T-helper 17 cell (primary cell): Measurements from ENCODE around the gene GRPEL1. TPM values are rescaled to one million over a fixed set of nuclear protein-coding genes. Genes with fewer than 3 reads are reported as not detected.
"Not testable (repeated sequence)": the region's sequence is repeated elsewhere in the genome, so short reads cannot be mapped to it uniquely, and the experiment has no call there.

Experiments
- ATAC-seq: fragments of 150-1000 bp; cut with Tn5 transposase; 2 replicates; pipeline ENCODE4 v1.10.0; 2021; ENCODE audit warnings: mild to moderate bottlenecking, moderate library complexity
- DNase-seq, 3 donors: peaks; one replicate each; pipeline versions ENCODE4 v3.0.0 to v3.0.0-alpha.2; 2020 to 2021
- H3K9me3 ChIP-seq: one replicate; pipeline ENCODE4 v1.7.0; 2013; ENCODE audit warnings: low read length, mild to moderate bottlenecking; ENCODE audit not compliant: control insufficient read depth, poor library complexity, severe bottlenecking
- H3K27ac Mint-ChIP-seq: one replicate; pipeline ENCODE4 v1.8.0; 2022; ENCODE audit warnings: mild to moderate bottlenecking, moderate library complexity, mixed read lengths
- H3K27me3 Mint-ChIP-seq: one replicate; pipeline ENCODE4 v1.8.0; 2022; ENCODE audit warnings: mixed read lengths
- H3K36me3 Mint-ChIP-seq: one replicate; pipeline ENCODE4 v1.8.0; 2022; ENCODE audit warnings: low read depth, mixed read lengths
- H3K4me1 Mint-ChIP-seq: one replicate; pipeline ENCODE4 v1.8.0; 2022; ENCODE audit warnings: mild to moderate bottlenecking, mixed read lengths
- H3K4me3 Mint-ChIP-seq: one replicate; pipeline ENCODE4 v1.8.0; 2022; ENCODE audit warnings: mild to moderate bottlenecking, moderate library complexity, mixed read lengths
- total RNA-seq, 4 donors: library from RNA in 2 of 4; stranded (reverse) in 2 of 4; gene quantifications; one replicate each; pipeline ENCODE4 v1.2.3 and lab custom pipeline; 2022 to 2026

The GRPEL1 gene
- total RNA-seq, 2 donors from 2014 or later = 45.8 to 47.1 TPM

GRCh38 chr4:7083597-7084563, 16.0 kb upstream of the GRPEL1 start:
- no peak overlapping the region for H3K27ac Mint-ChIP-seq
- H3K27me3 Mint-ChIP-seq = peaks cover 44% of the 10 kb centered on the region
- H3K36me3 Mint-ChIP-seq = peaks cover 4% of the 10 kb centered on the region
- no peak overlapping the region for H3K4me3 Mint-ChIP-seq
- H3K9me3 ChIP-seq = no peaks in the 10 kb centered on the region
- DNase-seq (no peak), ATAC-seq (no peak)
- H3K4me1 Mint-ChIP-seq = peaks cover 2% of the 10 kb centered on the region

DNA sequence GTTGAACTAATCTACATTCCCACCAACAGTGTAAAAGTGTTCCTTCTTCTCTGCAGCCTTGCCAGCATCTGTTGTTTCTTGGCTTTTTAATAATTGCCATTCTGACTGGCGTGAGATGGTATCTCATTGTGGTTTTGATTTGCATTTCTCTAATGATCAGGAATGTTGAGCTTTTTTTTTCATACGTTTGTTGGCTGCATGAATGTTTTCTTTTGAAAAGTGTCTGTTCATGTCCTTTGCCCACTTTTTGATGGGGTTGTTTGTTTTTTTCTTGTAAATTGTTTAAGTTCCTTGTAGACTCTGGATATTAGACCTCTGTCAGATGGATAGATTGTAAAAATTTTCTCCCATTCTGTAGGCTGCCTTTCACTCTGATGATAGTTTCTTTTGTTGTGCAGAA, 12.0 kb upstream of the GRPEL1 start:
- ATAC-seq, H3K27ac Mint-ChIP-seq, H3K4me3 Mint-ChIP-seq, H3K36me3 Mint-ChIP-seq, H3K4me1 Mint-ChIP-seq, DNase-seq, H3K9me3 ChIP-seq: not testable (repeated sequence)
- peaks cover 20% of the 10 kb centered on the region for H3K27me3 Mint-ChIP-seq

DNA sequence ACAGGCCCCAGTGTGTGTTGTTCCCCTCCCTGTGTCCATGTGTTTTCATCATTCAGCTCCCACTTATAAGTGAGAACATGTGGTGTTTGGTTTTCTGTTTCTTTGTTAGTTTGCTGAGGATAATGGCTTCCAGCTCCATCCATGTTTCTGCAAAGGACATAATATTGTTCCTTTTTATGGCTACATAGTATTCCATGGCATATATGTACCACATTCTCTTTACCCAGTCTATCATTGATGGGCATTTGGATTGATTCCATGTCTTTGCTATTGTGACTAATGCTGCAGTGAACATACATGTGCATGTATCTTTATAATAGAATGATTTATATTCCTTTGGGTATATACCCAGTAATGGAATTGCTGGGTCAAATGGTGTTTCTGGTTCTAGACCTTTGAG, 11.6 kb upstream of the GRPEL1 start:
- H3K9me3 ChIP-seq, H3K4me1 Mint-ChIP-seq, H3K27ac Mint-ChIP-seq, ATAC-seq, DNase-seq, H3K4me3 Mint-ChIP-seq, H3K36me3 Mint-ChIP-seq: not testable (repeated sequence)
- H3K27me3 Mint-ChIP-seq = peaks cover 16% of the 10 kb centered on the region

DNA sequence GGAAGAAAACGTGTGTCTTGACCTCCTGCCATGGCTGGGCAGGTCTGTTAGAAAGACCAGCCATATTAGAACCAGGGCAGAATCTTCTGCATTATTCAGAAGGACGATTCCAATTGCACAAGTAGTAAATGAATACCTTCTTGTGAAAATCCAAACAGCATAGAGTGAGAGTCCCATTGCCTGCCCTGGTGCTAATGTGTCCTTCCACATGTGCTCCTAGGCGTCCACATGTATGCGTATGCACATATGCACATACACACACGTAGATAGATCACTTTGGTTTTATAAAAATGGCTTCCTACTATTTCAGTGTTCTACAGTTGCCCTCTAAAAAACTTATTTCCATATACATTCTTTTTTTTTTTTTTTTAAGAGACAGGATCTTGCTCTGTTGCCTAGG, 10.2 kb upstream of the GRPEL1 start:
- no peaks in the 10 kb centered on the region for H3K9me3 ChIP-seq
- no peak for ATAC-seq
- Mint-ChIP-seq H3K27ac (no peak overlapping the region), H3K4me1 (peaks cover 2% of the 10 kb centered on the region), H3K27me3 (peaks cover 5% of the 10 kb centered on the region), H3K36me3 (peaks cover 3% of the 10 kb centered on the region), H3K4me3 (no peak overlapping the region)
- DNase-seq = no peak

- no peaks in the 10 kb centered on the region for H3K27me3 Mint-ChIP-seq
- no peak overlapping the region for H3K27ac Mint-ChIP-seq
- no peaks in the 10 kb centered on the region for H3K36me3 Mint-ChIP-seq
- no peak overlapping the region for H3K4me3 Mint-ChIP-seq
- DNase-seq = no peak
- peaks cover 2% of the 10 kb centered on the region for H3K4me1 Mint-ChIP-seq
- ATAC-seq = no peak
- H3K9me3 ChIP-seq = no peaks in the 10 kb centered on the region
Measured at GRCh38 chr4:7077371-7077770, 9.5 kb upstream of the GRPEL1 start.

GRCh38 chr4:7076696-7077082, 8.8 kb upstream of the GRPEL1 start:
- no peaks in the 10 kb centered on the region for H3K9me3 ChIP-seq
- no peaks in the 10 kb centered on the region for H3K4me1 Mint-ChIP-seq
- no peak for ATAC-seq
- no peaks in the 10 kb centered on the region for H3K27me3 Mint-ChIP-seq
- no peak overlapping the region for H3K4me3 Mint-ChIP-seq
- no peak for DNase-seq
- no peaks in the 10 kb centered on the region for H3K36me3 Mint-ChIP-seq
- H3K27ac Mint-ChIP-seq = no peak overlapping the region

- no peaks in the 10 kb centered on the region for H3K36me3 Mint-ChIP-seq
- DNase-seq = no peak
- H3K27ac Mint-ChIP-seq = no peak overlapping the region
- no peak for ATAC-seq
- no peak overlapping the region for H3K4me3 Mint-ChIP-seq
- H3K27me3 Mint-ChIP-seq = peaks cover under 1% of the 10 kb centered on the region
- no peaks in the 10 kb centered on the region for H3K9me3 ChIP-seq
- H3K4me1 Mint-ChIP-seq = peaks cover under 1% of the 10 kb centered on the region
Measured at GRCh38 chr4:7075962-7076695, 8.3 kb upstream of the GRPEL1 start.

GRCh38 chr4:7074426-7074825, 6.6 kb upstream of the GRPEL1 start:
- ATAC-seq = no peak
- H3K27me3 Mint-ChIP-seq = peaks cover 5% of the 10 kb centered on the region
- H3K27ac Mint-ChIP-seq = no peak overlapping the region

GRCh38 chr4:7073526-7074390, 5.9 kb upstream of the GRPEL1 start:
- Mint-ChIP-seq H3K27me3 (peaks cover 5% of the 10 kb centered on the region), H3K36me3 (no peaks in the 10 kb centered on the region), H3K4me1 (peaks cover 8% of the 10 kb centered on the region), H3K4me3 (no peak overlapping the region), H3K27ac (no peak overlapping the region)
- H3K9me3 ChIP-seq = no peaks in the 10 kb centered on the region
- DNase-seq (no peak), ATAC-seq (no peak)

More at GRCh38 chr4:7074426-7074825, 6.6 kb upstream of the GRPEL1 start:
- H3K36me3 Mint-ChIP-seq = no peaks in the 10 kb centered on the region
- no peak for DNase-seq
- peaks cover 6% of the 10 kb centered on the region for H3K4me1 Mint-ChIP-seq
- no peaks in the 10 kb centered on the region for H3K9me3 ChIP-seq
- H3K4me3 Mint-ChIP-seq = no peak overlapping the region

DNA sequence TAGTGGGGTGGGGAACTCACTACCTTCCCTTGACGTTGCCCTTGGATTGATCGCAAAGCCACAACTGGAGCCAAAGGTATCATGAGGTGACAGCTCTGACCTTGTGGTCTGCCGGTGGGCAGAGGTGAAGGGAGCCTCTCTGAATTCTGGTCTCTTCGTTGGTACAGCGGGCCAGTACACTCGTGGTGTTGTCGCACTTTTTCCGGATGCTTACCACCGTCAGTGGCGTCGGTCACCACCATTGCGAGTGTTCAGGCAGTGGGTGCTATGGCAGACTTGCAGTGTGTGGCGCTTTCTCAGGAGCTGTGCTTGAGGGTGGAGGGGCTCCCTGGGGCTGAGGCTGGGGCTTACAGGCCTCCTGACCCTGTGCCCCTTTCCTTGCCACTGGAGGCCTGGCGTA, 5.2 kb upstream of the GRPEL1 start:
- no peaks in the 10 kb centered on the region for H3K9me3 ChIP-seq
- H3K4me3 Mint-ChIP-seq = no peak overlapping the region
- no peak overlapping the region for H3K27ac Mint-ChIP-seq
- peaks cover 15% of the 10 kb centered on the region for H3K4me1 Mint-ChIP-seq
- peaks cover 5% of the 10 kb centered on the region for H3K27me3 Mint-ChIP-seq
- H3K36me3 Mint-ChIP-seq = no peaks in the 10 kb centered on the region
- DNase-seq = no peak
- no peak for ATAC-seq

- Mint-ChIP-seq H3K4me1 (peaks cover 22% of the 10 kb centered on the region), H3K36me3 (peaks cover 3% of the 10 kb centered on the region), H3K4me3 (no peak overlapping the region), H3K27me3 (peaks cover 5% of the 10 kb centered on the region), H3K27ac (no peak overlapping the region)
- ATAC-seq = peak; percentile 30
- H3K9me3 ChIP-seq = no peaks in the 10 kb centered on the region
- DNase-seq = peak; percentile 73 to 91 (median 77)
Measured at GRCh38 chr4:7070729-7071511, 3.1 kb upstream of the GRPEL1 start.

GRCh38 chr4:7068883-7069282, 1.0 kb upstream of the GRPEL1 start:
- H3K4me1 Mint-ChIP-seq = peaks cover 30% of the 10 kb centered on the region

More at GRCh38 chr4:7068883-7069282, 1.0 kb upstream of the GRPEL1 start:
- DNase-seq = no peak
- Mint-ChIP-seq H3K27ac (peak overlapping the region; percentile 95), H3K27me3 (peaks cover 5% of the 10 kb centered on the region), H3K36me3 (peaks cover 3% of the 10 kb centered on the region), H3K4me3 (peak overlapping the region; percentile 96)
- no peak for ATAC-seq
- no peaks in the 10 kb centered on the region for H3K9me3 ChIP-seq
